Aorta (tissue), 5 donors: ENCODE data around the gene MIER2. TPM values are rescaled to one million over a fixed set of nuclear protein-coding genes. Genes with fewer than 3 reads are reported as not detected.
"Not testable (repeated sequence)": the region's sequence is repeated elsewhere in the genome, so short reads cannot be mapped to it uniquely, and the experiment has no call there.

ENCODE experiments used
- ATAC-seq: fragments of 200-7000 bp; cut with Tn5 transposase; one replicate; pipeline ENCODE4 v1.9.1; 2022; ENCODE audit warnings: moderate library complexity; ENCODE audit not compliant: low FRiP score
- DNase-seq, 2 donors: peaks; one replicate each; pipeline ENCODE4 v3.0.0-alpha.2; 2020
- H3K27ac ChIP-seq, 2 donors: one replicate each; pipeline ENCODE4 v1.5.1; 2013; ENCODE audit warnings: low read length in 2 of 2, mild to moderate bottlenecking in 2 of 2, moderate library complexity in 2 of 2, control low read depth in 1 of 2, inconsistent platforms in 1 of 2, low read depth in 1 of 2
- H3K27me3 ChIP-seq, 2 donors: one replicate each; pipeline ENCODE4 v1.6.1; 2013; ENCODE audit warnings: control low read depth in 1 of 2, low read length in 1 of 2, mild to moderate bottlenecking in 1 of 2, moderate library complexity in 1 of 2; ENCODE audit not compliant: insufficient read depth in 2 of 2, control insufficient read depth in 1 of 2
- H3K36me3 ChIP-seq, 2 donors: one replicate each; pipeline ENCODE4 v1.6.1; 2013; ENCODE audit warnings: control low read depth in 1 of 2, low read length in 1 of 2, mild to moderate bottlenecking in 1 of 2; ENCODE audit not compliant: insufficient read depth in 2 of 2, control insufficient read depth in 1 of 2
- H3K4me1 ChIP-seq, 2 donors: one replicate each; pipeline ENCODE4 v1.6.1; 2013; ENCODE audit warnings: low read length in 2 of 2, control low read depth in 1 of 2, mild to moderate bottlenecking in 1 of 2, moderate library complexity in 1 of 2; ENCODE audit not compliant: insufficient read depth in 2 of 2, control insufficient read depth in 1 of 2
- H3K4me3 ChIP-seq, 2 donors: one replicate each; pipeline ENCODE4 v1.5.1; 2013; ENCODE audit warnings: low read length in 2 of 2, control low read depth in 1 of 2, mild to moderate bottlenecking in 1 of 2
- H3K9me3 ChIP-seq: one replicate; pipeline ENCODE4 v1.6.1; 2013; ENCODE audit warnings: mild to moderate bottlenecking, low read length; ENCODE audit not compliant: control insufficient read depth
- WGBS, 2 donors: extraction: QIAGEN DNeasy Blood & Tissue Kit; methylation state at CpG; one replicate each; pipeline ENCODE4 v1.1.7; 2013; 5-methylcytosine and 5-hydroxymethylcytosine counted together
- intact Hi-C, 2 donors: fragments of 100-400 bp; cut with DNase I; formaldehyde crosslinking; loops; one replicate each; pipeline versions ENCODE4 v1.14.2 to v1.15.0; 2022
- polyA plus RNA-seq, 2 donors: library from polyadenylated mRNA; stranded (reverse); fragments of 200-250 nt; gene quantifications; one replicate each; pipeline ENCODE4 v1.2.3, GENCODE V29; 2013
- total RNA-seq, 2 donors: library from RNA; stranded (reverse); fragmentation: NEBNext Ultra II Directional; extraction: Animal tissue kit (Norgen Biotek cat#: 25700); gene quantifications; one replicate each; pipeline ENCODE4 v1.2.1, GENCODE V29; 2021
- donor health status: healthy with polysubstance abuse.
- donor health status: Bipolar disorder and iron deficiency.
- donor health status: DM: no; HTN: no; CAD: no.
- donor health status: DM: no; HTN: no; CAD: no.
- donor health status: DM: yes; HTN: yes; CAD: no.

The MIER2 gene
- total and polyA plus RNA-seq, 4 donors = 3.3 to 31.1 (median 17.7) TPM

DNA sequence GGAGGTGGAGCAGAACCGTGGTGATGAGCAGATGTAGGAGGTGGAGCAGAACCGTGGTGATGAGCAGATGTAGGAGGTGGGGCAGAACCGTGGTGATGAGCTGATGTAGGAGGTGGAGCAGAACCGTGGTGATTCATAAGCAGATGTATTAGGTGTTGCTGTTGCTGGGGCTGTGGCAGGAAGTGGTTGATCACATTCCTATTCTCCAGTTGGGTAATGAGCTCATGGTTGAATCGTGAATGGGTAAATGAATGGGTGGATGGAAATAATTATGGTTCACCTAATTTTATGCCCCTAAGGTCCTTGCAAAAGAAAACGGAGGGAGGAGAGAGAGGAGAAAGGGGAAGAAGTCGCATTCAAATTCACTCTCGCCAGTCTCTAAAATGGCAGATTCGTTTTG, 38.0 kb upstream of the MIER2 start:
- H3K27ac ChIP-seq, H3K4me1 ChIP-seq, H3K27me3 ChIP-seq, ATAC-seq, H3K36me3 ChIP-seq, intact Hi-C loops, H3K4me3 ChIP-seq, H3K9me3 ChIP-seq: not testable (repeated sequence)
- WGBS, 2 donors = 72% methylated on average over 7 to 8 of the region's 9 CpGs
- peak in 1 of 2 donors; percentile 5 for DNase-seq

DNA sequence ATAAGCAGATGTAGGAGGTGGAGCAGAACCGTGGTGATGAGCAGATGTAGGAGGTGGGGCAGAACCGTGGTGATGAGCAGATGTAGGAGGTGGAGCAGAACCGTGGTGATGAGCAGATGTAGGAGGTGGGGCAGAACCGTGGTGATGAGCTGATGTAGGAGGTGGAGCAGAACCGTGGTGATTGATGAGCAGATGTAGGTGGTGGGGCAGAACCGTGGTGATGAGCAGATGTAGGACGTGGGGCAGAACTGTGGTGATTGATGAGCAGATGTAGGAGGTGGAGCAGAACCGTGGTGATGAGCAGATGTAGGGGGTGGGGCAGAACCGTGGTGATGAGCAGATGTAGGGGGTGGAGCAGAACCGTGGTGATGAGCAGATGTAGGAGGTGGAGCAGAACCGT, 37.3 kb upstream of the MIER2 start:
- ATAC-seq, H3K9me3 ChIP-seq, H3K27ac ChIP-seq, H3K4me3 ChIP-seq, DNase-seq, intact Hi-C loops, H3K4me1 ChIP-seq, H3K36me3 ChIP-seq, H3K27me3 ChIP-seq: not testable (repeated sequence)
- 61 to 67% methylated on average over 11 of the region's 11 CpGs for WGBS, 2 donors

DNA sequence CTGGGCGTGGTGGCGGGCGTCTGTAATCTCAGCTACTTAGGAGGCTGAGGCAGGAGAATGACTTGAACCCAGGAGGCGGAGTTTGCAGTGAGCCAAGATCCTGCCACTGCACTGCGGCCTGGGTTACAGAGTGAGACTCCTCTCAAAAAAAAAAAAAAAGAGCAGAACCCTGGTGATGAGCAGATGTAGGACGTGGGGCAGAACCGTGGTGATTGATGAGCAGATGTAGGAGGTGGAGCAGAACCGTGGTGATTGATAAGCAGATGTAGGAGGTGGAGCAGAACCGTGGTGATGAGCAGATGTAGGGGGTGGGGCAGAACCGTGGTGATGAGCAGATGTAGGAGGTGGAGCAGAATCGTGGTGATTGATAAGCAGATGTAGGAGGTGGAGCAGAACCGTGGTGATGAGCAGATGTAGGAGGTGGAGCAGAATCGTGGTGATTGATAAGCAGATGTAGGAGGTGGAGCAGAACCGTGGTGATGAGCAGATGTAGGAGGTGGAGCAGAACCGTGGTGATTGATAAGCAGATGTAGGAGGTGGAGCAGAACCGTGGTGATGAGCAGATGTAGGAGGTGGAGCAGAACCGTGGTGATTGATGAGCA, 36.1 kb upstream of the MIER2 start:
- H3K4me3 ChIP-seq, H3K27ac ChIP-seq, DNase-seq, H3K9me3 ChIP-seq, intact Hi-C loops, H3K36me3 ChIP-seq, H3K4me1 ChIP-seq, ATAC-seq, H3K27me3 ChIP-seq: not testable (repeated sequence)
- WGBS, 2 donors = 63 to 69% methylated on average over 13 to 15 of the region's 17 CpGs

DNA sequence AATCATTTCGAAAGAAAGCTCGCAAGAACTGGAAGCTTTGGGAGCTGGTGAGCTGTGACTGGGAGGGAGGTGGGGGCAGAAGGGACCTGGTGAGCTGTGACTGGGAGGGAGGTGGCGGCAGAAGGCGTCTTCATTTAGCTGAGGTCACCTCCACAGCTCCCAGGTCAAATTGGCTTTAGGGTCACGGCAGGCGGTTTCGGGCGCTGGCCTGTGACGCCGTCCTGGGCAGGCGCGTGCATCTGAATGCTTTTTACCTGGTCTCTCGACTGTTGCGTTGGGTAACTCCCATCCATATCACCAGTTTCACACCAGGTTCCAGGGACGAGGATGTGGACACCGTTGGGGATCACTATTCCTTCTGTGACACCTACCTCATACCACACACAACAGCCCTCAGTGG, 35.2 kb upstream of the MIER2 start:
- Histone ChIP-seq H3K36me3 (no peaks in the 10 kb centered on the region), H3K9me3 (no peaks in the 10 kb centered on the region), H3K4me1 (no peaks in the 10 kb centered on the region), H3K27ac (no peak overlapping the region), H3K4me3 (no peak overlapping the region), H3K27me3 (no peaks in the 10 kb centered on the region)
- DNase-seq = peak in 1 of 2 donors; percentile 29
- intact Hi-C loops = no loop called here
- no peak for ATAC-seq
- WGBS, 2 donors = 91% methylated on average over 16 of the region's 16 CpGs

DNA sequence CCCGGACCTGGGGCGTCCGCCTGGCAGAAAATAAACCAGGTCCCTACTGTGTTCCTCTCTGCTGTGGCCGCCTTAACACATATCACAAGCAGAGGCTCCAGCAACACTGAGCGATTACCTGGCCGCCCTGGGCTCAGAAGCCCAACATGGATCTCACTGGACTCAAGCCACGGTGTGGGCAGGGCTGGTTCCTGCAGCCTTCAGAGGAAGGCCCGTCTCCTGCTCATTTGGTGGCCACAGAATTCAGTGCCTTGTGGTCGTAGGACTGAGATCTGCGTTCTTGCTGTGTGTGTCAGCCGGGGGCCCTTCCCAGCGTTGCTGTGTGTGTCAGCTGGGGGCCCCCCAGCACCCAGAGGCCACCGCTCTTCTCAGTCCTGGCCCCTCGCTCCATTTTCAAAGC, 34.1 kb upstream of the MIER2 start:
- no peak for ATAC-seq
- WGBS, 2 donors = 82 to 84% methylated on average over 14 of the region's 14 CpGs

DNA sequence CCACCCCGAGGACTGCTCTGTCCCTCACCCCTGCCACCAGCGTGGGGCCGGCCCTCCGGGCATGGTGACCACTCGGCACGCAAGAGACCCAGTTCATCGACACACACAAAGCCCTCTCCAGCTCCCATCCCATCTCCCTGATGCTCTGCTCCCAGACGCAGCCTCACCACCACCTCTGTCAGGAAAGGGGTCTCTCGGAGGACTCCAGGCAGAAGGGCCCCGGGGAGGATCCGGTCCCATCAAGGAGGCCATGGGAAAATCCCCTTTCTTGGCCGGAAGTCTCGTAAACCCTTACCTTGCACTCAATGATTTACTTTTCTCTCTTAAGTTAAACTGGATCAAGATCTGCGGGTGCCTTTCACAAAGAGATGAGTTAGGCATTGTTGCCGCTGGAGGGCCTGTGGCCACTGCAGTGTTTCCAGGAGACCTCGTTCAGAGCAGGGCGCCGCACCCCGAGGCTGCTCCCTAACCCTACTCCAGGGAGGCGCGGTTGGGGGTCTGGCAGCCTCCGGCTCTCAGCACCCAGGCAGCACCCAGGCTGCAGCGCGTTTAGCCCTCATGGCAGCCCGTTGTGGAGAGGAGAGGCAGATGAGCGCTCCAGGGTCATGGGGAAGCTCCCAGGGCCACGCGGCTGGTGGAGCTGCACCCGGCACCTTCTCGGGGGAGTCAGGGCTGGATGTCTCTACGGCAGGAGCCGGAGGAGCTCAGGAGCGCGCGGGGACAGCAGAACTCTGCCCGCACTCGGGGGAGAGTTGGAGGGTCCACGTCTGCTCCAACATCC, 33.4 kb upstream of the MIER2 start:
- H3K36me3 ChIP-seq = no peaks in the 10 kb centered on the region
- DNase-seq (peak in 1 of 2 donors; percentile 30), ATAC-seq (peak; percentile 33)
- intact Hi-C loops = no loop called here
- H3K27me3 ChIP-seq = no peaks in the 10 kb centered on the region
- H3K9me3 ChIP-seq = no peaks in the 10 kb centered on the region
- 67 to 71% methylated on average over 38 of the region's 38 CpGs for WGBS, 2 donors
- no peak overlapping the region for H3K27ac ChIP-seq
- no peaks in the 10 kb centered on the region for H3K4me1 ChIP-seq
- H3K4me3 ChIP-seq = no peak overlapping the region

More for the DNA sequence above, 34.1 kb upstream of the MIER2 start:
- peak in 1 of 2 donors; percentile 19 for DNase-seq
- no peak overlapping the region for H3K4me3 ChIP-seq
- H3K27me3 ChIP-seq = no peaks in the 10 kb centered on the region
- H3K36me3 ChIP-seq = no peaks in the 10 kb centered on the region
- no peaks in the 10 kb centered on the region for H3K9me3 ChIP-seq
- no peak overlapping the region for H3K27ac ChIP-seq
- H3K4me1 ChIP-seq = no peaks in the 10 kb centered on the region
- intact Hi-C loops = no loop called here

DNA sequence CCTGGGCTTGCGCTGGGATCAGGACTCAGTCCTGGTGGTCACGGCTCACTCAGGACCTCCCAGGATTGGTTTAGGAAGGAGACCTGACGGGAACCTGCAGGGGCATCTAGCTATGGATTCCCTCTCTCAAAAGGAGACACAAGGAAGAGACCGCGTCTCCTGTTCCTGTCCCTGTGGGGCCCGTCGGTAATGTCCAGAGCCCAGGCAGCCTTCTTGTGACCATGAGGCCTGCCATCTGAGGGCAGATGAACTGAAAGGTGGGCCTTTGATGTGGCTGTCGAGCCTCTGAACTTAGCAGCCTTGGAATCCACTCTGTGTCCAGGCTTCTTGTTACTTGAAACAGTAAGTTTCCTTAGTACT, 31.5 kb upstream of the MIER2 start:
- DNase-seq (no peak), ATAC-seq (no peak)
- 89 to 90% methylated on average over 8 of the region's 8 CpGs for WGBS, 2 donors
- H3K27ac ChIP-seq = no peak overlapping the region
- no peaks in the 10 kb centered on the region for H3K4me1 ChIP-seq
- H3K27me3 ChIP-seq = no peaks in the 10 kb centered on the region
- no peaks in the 10 kb centered on the region for H3K36me3 ChIP-seq
- H3K9me3 ChIP-seq = no peaks in the 10 kb centered on the region
- no peak overlapping the region for H3K4me3 ChIP-seq
- intact Hi-C loops = no loop called here

DNA sequence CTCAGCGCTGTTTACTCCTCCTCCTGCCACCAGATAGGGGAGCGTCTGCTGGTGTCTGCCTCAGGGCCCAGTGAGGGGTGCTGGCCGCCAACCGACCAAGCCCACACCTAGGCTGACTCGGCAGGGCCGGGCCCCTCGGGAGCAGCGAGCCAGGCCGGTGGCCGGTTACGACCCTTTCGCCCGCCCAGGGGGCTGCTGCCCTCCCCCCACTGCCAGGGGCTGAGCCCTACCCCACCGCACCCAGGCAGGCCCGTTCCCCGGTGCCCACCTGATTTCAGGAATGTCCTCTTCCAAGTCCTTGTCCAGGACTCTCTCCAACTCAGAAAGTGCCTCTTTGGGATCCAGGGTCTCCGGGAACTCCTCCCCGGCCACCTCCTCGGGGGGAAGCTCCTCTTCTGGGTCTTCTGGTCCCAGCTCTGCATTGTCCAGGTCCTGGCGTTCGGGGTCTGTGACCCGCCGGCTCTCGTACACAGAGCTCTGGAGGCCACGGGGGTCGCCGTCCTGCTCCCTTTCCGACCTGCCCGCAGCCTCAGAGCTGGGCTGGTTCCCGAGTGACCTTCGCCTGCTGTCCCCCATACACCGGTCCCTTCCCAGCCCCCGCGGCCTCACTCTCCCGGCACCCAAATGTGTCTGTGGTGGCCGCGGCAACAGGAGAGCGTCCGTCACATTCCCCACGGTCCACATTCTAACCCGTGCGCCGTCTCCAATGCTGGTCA, 31.0 kb upstream of the MIER2 start:
- 77 to 80% methylated on average over 42 to 43 of the region's 43 CpGs for WGBS, 2 donors
- intact Hi-C loops = no loop called here
- H3K27me3 ChIP-seq = no peaks in the 10 kb centered on the region
- H3K4me1 ChIP-seq = no peaks in the 10 kb centered on the region
- H3K4me3 ChIP-seq = no peak overlapping the region
- DNase-seq (peak in 1 of 2 donors; percentile 23), ATAC-seq (no peak)
- no peaks in the 10 kb centered on the region for H3K9me3 ChIP-seq
- no peaks in the 10 kb centered on the region for H3K36me3 ChIP-seq
- no peak overlapping the region for H3K27ac ChIP-seq

DNA sequence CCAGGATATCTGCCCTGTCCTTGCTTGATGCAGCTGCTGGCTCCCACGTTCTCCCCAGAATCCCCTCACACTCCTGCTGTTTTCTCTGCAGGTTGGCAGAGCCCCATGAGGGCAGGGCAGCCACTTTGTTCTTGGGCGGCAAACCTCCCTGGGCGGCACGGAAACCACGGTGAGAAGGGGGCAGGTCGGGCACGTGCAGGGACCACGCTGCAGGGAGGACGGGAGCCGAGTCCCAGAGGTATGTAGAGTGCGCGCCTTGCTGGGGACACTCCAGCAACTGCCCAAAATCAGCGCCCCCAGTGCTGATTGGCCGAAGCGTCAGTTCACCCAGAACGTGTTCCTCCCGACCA, 30.3 kb upstream of the MIER2 start:
- Histone ChIP-seq H3K36me3 (no peaks in the 10 kb centered on the region), H3K4me3 (no peak overlapping the region), H3K4me1 (no peaks in the 10 kb centered on the region), H3K27ac (no peak overlapping the region), H3K9me3 (no peaks in the 10 kb centered on the region), H3K27me3 (no peaks in the 10 kb centered on the region)
- peak in 1 of 2 donors; percentile 30 for DNase-seq
- ATAC-seq = no peak
- 70 to 71% methylated on average over 17 of the region's 17 CpGs for WGBS, 2 donors
- intact Hi-C loops = no loop called here
